ENCODE data around the gene AEBP1.

DNA sequence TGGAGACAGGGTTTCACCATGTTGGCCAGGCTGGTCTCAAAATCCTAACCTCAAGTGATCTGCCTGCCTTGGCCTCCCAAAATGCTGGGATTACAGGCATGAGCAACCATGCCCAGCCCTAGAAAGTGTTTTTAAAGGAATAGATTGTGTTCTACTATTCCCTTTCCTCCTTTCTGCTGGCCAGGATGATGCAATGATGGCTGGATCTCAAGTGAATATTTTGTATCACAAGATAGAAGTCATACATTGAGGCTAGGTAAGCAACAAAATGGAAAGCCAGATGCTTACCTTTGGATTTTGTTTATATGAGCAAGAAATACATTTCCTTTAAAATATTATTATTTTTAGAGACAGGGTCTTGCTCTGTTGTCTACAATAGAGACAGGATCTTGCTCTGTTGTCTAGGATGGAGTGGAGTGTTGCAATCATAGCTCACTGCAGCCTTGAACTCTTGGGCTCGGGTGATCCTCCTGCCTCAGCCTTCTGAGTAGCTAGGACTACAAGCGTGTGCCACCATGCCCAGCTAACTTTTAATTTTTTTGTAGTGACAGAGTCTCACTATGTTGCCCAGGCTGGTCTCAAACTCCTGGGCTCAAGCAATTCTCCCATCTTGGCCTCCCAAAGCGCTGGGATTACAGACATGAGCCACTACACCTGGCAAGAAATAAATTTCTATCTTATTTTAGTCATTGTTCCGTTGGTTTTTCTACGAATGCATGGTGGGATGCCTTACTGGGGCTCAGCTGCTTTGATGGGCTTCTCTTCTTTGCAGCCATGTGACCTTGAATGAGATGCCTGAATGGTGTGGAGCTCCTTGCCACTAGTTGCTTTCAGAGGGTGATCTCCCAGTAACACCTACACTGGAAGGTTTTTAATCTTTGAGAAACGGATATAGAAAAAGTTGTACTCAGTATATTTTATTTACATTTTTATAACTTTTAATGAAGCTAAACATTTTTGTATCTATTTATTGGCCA, 5.8 kb upstream of the AEBP1 start:
- no peak for TF ChIP-seq POLR2A (IDR thresholded peaks at IDR 0.05)
- TF ChIP-seq, protein P1, sequence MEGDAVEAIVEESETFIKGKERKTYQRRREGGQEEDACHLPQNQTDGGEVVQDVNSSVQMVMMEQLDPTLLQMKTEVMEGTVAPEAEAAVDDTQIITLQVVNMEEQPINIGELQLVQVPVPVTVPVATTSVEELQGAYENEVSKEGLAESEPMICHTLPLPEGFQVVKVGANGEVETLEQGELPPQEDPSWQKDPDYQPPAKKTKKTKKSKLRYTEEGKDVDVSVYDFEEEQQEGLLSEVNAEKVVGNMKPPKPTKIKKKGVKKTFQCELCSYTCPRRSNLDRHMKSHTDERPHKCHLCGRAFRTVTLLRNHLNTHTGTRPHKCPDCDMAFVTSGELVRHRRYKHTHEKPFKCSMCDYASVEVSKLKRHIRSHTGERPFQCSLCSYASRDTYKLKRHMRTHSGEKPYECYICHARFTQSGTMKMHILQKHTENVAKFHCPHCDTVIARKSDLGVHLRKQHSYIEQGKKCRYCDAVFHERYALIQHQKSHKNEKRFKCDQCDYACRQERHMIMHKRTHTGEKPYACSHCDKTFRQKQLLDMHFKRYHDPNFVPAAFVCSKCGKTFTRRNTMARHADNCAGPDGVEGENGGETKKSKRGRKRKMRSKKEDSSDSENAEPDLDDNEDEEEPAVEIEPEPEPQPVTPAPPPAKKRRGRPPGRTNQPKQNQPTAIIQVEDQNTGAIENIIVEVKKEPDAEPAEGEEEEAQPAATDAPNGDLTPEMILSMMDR (IDR thresholded peaks at IDR 0.05) = no peak

All from testis (tissue), 2 donors.